ENCODE results near the gene RHOT2. TPM values are rescaled to one million over a fixed set of nuclear protein-coding genes. Genes with fewer than 3 reads are reported as not detected.
A peak's percentile ranks its signal among the peaks of the same experiment; 100 is the strongest.

The RHOT2 gene
- total RNA-seq, 1 experiment from 2014 or later, result 184 TPM

- POLR2A ChIA-PET (ENCODE audit: low non-redundant PET), result no interaction called here
- Histone ChIP-seq H3K27me3 (replicated peaks; ENCODE audit: insufficient read depth, low read depth, low read length, poor library complexity) (no peaks in the 10 kb centered on the region), H3K27ac (ENCODE audit: low read depth, low read length, poor library complexity, severe bottlenecking) (no peak overlapping the region), H3K4me1 (ENCODE audit: insufficient read depth, low read length, poor library complexity, severe bottlenecking) (peaks cover 27% of the 10 kb centered on the region), H3K36me3 (ENCODE audit: insufficient read depth, low read length, poor library complexity, severe bottlenecking) (peaks cover 26% of the 10 kb centered on the region), H3K9me3 (ENCODE audit: low read depth, low read length, poor library complexity, severe bottlenecking) (no peaks in the 10 kb centered on the region), H3K4me3 (ENCODE audit: low read depth, low read length, poor library complexity, severe bottlenecking) (no peak overlapping the region)
- DNase-seq (ENCODE audit: low spot score), result no peak
- CTCF ChIA-PET, result no interaction called here
- no peak for TF ChIP-seq EZH2 (IDR thresholded peaks at IDR 0.05; ENCODE audit: borderline replicate concordance, low read depth, low read length, poor library complexity, severe bottlenecking)
- BruUV-seq (replicated peaks), result no TSS peak
- intact Hi-C loops (cut with micrococcal nuclease; ENCODE audit: unreplicated experiment), result no loop called here
These were observed 9.0 kb downstream of the RHOT2 start for GRCh38 chr16:676913-677312.

- ChIA-PET CTCF (no interaction called here), POLR2A (ENCODE audit: low non-redundant PET) (no interaction called here)
- peaks cover 29% of the 10 kb centered on the region for H3K36me3 ChIP-seq (ENCODE audit: insufficient read depth, low read length, poor library complexity, severe bottlenecking)
- no peak for DNase-seq (ENCODE audit: low spot score)
- H3K4me1 ChIP-seq (ENCODE audit: insufficient read depth, low read length, poor library complexity, severe bottlenecking), result peaks cover 31% of the 10 kb centered on the region
- H3K9me3 ChIP-seq (ENCODE audit: low read depth, low read length, poor library complexity, severe bottlenecking), result no peaks in the 10 kb centered on the region
- TF ChIP-seq, protein P1, sequence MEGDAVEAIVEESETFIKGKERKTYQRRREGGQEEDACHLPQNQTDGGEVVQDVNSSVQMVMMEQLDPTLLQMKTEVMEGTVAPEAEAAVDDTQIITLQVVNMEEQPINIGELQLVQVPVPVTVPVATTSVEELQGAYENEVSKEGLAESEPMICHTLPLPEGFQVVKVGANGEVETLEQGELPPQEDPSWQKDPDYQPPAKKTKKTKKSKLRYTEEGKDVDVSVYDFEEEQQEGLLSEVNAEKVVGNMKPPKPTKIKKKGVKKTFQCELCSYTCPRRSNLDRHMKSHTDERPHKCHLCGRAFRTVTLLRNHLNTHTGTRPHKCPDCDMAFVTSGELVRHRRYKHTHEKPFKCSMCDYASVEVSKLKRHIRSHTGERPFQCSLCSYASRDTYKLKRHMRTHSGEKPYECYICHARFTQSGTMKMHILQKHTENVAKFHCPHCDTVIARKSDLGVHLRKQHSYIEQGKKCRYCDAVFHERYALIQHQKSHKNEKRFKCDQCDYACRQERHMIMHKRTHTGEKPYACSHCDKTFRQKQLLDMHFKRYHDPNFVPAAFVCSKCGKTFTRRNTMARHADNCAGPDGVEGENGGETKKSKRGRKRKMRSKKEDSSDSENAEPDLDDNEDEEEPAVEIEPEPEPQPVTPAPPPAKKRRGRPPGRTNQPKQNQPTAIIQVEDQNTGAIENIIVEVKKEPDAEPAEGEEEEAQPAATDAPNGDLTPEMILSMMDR (conservative IDR thresholded peaks at IDR 0.05; ENCODE audit: low read depth, low read length), result no peak
- TF ChIP-seq EZH2 (IDR thresholded peaks at IDR 0.05; ENCODE audit: borderline replicate concordance, low read depth, low read length, poor library complexity, severe bottlenecking), result no peak
- intact Hi-C loops (cut with micrococcal nuclease; ENCODE audit: unreplicated experiment), result no loop called here
- no peak overlapping the region for H3K27ac ChIP-seq (ENCODE audit: low read depth, low read length, poor library complexity, severe bottlenecking)
- no peak overlapping the region for H3K4me3 ChIP-seq (ENCODE audit: low read depth, low read length, poor library complexity, severe bottlenecking)
- H3K27me3 ChIP-seq (replicated peaks; ENCODE audit: insufficient read depth, low read depth, low read length, poor library complexity), result no peaks in the 10 kb centered on the region
- no TSS peak for BruUV-seq (replicated peaks)
These were observed 9.6 kb downstream of the RHOT2 start for GRCh38 chr16:677316-678190.

- H3K27ac ChIP-seq (ENCODE audit: low read depth, low read length, poor library complexity, severe bottlenecking), result peak overlapping the region; percentile 85
- no peaks in the 10 kb centered on the region for H3K27me3 ChIP-seq (replicated peaks; ENCODE audit: insufficient read depth, low read depth, low read length, poor library complexity)
- peaks cover 36% of the 10 kb centered on the region for H3K4me1 ChIP-seq (ENCODE audit: insufficient read depth, low read length, poor library complexity, severe bottlenecking)
- no peak for DNase-seq (ENCODE audit: low spot score)
- no peak overlapping the region for H3K4me3 ChIP-seq (ENCODE audit: low read depth, low read length, poor library complexity, severe bottlenecking)
- H3K36me3 ChIP-seq (ENCODE audit: insufficient read depth, low read length, poor library complexity, severe bottlenecking), result peaks cover 29% of the 10 kb centered on the region
- no peak for TF ChIP-seq EZH2 (IDR thresholded peaks at IDR 0.05; ENCODE audit: borderline replicate concordance, low read depth, low read length, poor library complexity, severe bottlenecking)
- TF ChIP-seq, protein P1 (conservative IDR thresholded peaks at IDR 0.05; ENCODE audit: low read depth, low read length), result no peak
- BruUV-seq (replicated peaks), result no TSS peak
- H3K9me3 ChIP-seq (ENCODE audit: low read depth, low read length, poor library complexity, severe bottlenecking), result no peaks in the 10 kb centered on the region
- POLR2A ChIA-PET (ENCODE audit: low non-redundant PET), result no interaction called here
- CTCF ChIA-PET, result no interaction called here
- intact Hi-C loops (cut with micrococcal nuclease; ENCODE audit: unreplicated experiment), result no loop called here
These were observed 10.4 kb downstream of the RHOT2 start for GRCh38 chr16:678209-678857.
